Fibroblast of lung (primary cell): Measurements from ENCODE around the gene RAP1GAP2.

Experiments
- CTCF ChIP-seq, 2 donors: IDR thresholded peaks in 1 of 2; conservative IDR thresholded peaks in 1 of 2; 1 replicate in 1 of 2; 2 replicates in 1 of 2; pipeline ENCODE4 v1.5.1; 2011 to 2012; ENCODE audit warnings: low read length in 2 of 2, control low read depth in 1 of 2, inconsistent platforms in 1 of 2, low read depth in 1 of 2, mild to moderate bottlenecking in 1 of 2
- EZH2 ChIP-seq: IDR thresholded peaks from 2 replicates; pipeline ENCODE4 v1.5.1; 2012; ENCODE audit warnings: low read length, control low read depth, mild to moderate bottlenecking; ENCODE audit errors: missing control alignments

GRCh38 chr17:2935632-2936031 is 139.4 kb downstream of the RAP1GAP2 start:
- TF ChIP-seq CTCF (conservative IDR thresholded peaks at IDR 0.05 in 1 of 2, IDR thresholded peaks at IDR 0.05 in 1 of 2; ENCODE audit: low read depth in 1 of 2, low read length in 2 of 2) (no peak), EZH2 (no peak)
